GM19043 (cell line): Measurements from ENCODE around the gene UBXN1.

Experiments
- ATAC-seq: cut with Tn5 transposase; IDR thresholded peaks from one replicate; pipeline ENCODE4 v1.9.1; 2021; ENCODE audit warnings: low read depth; ENCODE audit not compliant: unreplicated experiment

UBXN1 gene

GRCh38 chr11:62646825-62647608 lies 31.9 kb downstream of the UBXN1 start:
- no peak for ATAC-seq

GRCh38 chr11:62645946-62646824 lies 32.7 kb downstream of the UBXN1 start, which contains the start of gene GANAB:
Gene GANAB, minus strand, starts transcription at chr11:62646613. Its CDS starts 14 bp downstream, at chr11:62646599.
- ATAC-seq: peak; percentile 96

DNA sequence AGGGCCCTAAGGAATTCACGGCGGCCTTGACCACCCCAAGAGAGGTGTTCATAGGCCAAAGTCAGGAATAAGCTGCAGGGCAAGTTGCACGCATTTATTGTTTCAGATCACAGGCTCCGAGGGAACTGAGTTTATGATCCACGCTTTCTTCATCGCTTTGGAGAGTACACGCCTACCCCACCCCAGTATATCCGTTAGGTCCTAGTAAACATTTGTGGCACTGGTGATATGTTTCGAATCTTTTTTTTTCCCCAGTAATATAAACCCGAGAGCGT lies 33.3 kb downstream of the UBXN1 start:
- ATAC-seq: no peak

GRCh38 chr11:62644220-62644619 lies 34.7 kb downstream of the UBXN1 start:
- no peak for ATAC-seq

- ATAC-seq: no peak
Measured at GRCh38 chr11:62632492-62632891, 46.4 kb downstream of the UBXN1 start.

- no peak for ATAC-seq
Measured at GRCh38 chr11:62627713-62628112, 51.2 kb downstream of the UBXN1 start.
